Right hindlimb (tissue), 1 donor: ENCODE measurements around the gene RPTOR.
"Not testable (repeated sequence)": the region's sequence is repeated elsewhere in the genome, so short reads cannot be mapped to it uniquely, and the experiment has no call there.

ENCODE experiments used
- DNase-seq: peaks from one replicate; pipeline ENCODE4 v3.0.0-alpha.2; 2018

The RPTOR gene

DNA sequence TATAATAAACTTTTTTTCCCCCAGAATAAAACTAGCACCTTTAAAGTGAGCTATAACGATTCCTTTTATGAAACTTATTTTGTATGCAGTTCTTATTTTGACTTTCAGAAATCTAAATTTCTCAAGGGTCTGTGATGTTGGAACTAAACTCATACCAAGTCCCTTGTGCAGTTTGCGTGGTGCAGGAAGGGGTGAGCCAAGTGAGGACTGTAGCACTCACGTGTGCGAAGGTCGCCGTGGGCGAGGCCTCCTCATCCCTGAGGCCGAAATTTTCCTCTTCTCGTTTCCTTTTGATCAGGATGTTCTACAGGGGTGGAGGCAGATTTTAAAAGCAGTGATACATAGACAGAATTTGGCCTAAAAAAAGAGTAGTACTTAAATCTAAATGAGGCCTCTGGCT is 73.7 kb downstream of the RPTOR start:
- DNase-seq = no peak

DNA sequence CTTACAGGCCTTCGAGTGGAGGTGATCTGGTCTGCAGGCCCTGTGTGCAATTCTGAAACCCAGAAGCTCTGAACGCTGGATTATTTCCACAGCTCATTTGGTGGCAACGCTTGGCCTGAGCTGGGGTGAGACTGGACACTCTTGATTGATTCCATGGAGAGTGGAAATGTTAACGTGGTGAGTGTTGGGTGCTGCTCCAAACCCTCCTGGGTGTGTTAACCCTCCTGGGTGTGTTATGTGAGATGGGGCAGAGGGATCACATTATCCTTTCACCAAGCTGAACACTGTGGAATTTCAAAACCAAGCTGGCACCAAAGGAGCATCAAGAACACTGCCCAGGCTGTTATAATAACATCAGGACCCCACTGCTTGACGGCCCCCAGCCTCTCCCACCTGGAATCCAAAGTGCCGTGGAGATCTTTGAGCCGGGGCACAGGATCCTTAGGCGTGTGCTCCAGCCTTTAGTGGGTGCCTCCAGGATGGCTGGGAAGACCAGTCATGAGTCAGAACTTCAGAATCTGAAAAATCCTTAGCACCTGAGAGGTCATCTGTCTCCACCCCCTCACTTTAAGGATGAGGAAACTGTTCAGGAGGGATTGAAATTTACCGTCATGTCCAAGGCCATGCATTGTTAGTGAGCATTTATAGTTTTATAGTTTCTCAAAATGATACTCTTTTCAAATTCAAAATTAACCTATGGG is 75.0 kb downstream of the RPTOR start:
- no peak for DNase-seq

DNA sequence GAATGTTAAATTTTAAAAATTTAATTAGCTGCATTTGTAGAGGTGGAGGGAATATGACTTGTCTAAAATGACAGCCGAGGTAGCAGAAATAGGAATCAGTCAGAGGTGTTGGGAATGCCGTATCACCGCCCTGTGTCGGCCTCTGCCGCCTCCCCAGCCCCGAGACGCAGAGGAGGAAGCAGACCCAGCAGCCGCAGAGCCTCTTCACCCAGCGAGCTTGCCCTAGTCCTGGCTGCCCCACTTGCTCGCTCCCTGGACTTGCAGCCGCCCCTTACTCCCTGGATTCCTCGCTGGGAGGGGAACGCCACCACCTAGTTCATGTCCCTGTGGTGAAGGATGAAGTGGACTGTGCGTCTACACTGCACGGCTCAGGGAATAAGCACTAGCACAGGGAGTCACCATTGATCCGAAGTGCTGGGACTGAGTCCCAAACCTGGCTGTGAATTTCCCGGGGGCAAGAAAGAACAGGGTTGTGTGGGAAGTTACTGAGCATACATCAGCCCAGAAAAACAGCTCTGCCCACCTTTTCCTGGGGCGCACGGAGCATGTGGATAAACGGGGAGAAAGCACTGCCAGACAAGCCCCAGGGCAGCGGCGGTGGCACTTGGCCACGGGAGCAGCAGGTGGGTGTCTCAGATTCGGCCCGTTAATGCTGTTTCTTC is 76.8 kb downstream of the RPTOR start:
- no peak for DNase-seq

DNA sequence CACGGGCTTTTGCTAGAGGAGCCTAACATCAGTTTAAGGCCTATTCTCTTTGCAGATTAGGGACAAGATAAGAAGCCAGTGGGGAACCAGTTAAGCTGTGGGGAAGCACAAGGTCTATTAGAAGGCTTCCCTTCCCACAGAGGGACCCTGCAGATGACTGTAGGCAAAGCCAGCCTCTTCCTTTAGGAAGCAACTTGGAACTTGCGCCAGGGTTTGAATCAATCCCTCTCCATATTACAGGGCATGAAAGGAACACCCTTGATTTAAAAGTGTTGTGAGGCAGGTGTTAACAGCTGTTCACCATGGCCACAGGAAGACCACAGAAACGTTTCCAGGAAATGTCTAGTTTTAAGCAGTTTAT is 77.3 kb downstream of the RPTOR start:
- no peak for DNase-seq

DNA sequence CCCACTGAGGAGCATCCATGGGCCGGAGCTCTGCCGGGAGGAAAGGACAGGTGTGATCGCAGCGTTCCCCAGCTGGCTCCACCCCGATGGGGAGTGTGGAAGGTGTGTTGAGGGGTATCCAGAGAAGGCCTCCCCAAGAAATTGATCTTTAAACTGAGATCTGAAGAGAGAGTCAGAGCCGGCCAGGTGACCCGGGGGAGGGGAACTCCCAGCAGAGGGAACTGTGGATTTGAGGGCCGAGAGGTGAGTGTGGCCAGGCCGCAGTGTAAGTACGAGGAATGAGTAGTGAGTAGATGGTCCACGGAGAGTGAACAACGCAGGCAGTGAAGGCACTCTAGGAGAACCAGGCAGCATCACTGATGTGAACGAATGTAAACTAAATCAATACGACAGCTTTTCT is 80.2 kb downstream of the RPTOR start:
- DNase-seq = no peak

DNA sequence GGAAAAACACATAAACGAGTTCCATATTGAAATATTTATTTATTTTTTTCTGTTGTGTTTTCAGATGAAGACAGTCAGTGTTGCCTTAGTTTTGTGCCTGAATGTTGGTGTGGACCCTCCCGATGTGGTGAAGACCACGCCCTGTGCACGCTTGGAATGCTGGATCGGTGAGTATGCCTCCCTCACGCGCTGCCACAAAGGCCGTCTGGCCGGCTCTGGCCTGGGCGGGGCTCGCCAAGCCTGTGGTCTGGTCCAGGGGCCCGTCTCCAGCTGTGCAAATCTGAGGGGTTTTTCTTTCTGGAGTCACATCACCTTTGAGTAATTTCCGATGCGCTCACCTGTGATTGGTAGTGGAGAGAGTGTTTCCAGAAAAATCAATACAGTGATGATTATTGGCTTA is 81.0 kb downstream of the RPTOR start:
- no peak for DNase-seq

DNA sequence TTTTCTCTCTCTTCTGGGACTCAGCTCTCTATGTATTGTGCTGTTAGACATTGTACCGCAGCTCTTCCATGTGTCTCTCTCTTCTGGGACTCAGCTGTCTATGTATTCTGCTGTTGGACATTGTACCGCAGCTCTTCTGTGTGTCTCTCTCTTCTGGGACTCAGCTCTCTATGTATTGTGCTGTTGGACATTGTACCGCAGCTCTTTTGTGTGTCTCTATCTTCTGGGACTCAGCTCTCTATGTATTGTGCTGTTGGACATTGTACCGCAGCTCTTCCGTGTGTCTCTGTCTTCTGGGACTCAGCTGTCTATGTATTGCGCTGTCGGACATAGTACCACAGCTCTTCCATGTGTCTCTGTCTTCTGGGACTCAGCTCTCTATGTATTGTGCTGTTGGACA is 84.2 kb downstream of the RPTOR start:
- DNase-seq = not testable (repeated sequence)

DNA sequence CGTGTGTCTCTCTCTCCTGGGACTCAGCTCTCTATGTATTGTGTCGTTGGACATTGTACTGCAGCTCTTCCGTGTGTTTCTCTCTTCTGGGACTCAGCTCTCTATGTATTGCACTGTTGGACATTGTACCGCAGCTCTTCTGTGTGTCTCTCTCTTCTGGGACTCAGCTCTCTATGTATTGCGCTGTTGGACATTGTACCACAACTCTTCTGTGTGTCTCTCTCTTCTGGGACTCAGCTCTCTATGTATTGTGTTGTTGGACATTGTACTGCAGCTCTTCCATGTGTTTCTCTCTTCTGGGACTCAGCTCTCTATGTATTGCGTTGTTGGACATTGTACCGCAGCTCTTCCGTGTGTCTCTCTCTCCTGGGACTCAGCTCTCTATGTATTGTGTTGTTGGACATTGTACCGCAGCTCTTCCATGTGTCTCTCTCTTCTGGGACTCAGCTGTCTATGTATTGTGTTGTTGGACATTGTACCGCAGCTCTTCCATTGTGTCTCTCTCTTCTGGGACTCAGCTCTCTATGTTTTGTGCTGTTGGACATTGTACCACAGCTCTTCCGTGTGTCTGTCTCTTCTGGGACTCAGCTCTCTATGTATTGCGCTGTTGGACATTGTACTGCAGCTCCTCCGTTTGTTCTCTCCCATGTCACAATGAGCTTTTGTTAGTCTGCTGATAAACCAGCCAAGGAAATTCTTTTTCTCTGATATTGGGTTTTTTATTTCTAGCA is 84.8 kb downstream of the RPTOR start:
- no peak for DNase-seq

DNA sequence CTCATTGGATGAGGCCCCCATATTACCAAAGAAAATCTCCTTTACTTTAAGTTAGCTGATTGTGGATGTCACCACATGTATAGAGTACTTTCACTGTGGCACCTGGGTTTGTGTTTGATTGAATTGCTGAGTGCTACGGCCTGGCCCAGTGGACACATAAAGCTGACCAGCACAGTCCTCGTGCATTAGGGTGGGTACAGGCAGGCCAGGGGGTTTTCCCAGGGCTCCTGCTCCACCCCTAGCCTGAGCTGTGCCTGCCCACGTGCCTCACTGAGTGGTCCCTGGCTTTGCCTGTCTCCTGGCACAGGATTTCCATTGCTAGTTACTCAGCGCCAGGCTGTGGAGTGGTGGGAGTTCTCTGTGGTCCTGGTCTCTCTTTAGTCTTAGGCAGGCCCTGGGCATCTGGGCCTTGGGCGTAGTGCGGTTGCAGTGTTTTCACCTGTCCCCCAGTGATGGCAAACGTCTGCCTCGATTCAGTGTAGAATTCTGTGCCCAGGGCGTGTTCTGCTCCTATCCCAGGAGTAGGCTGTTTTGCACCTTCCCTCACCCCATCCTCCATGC is 86.0 kb downstream of the RPTOR start:
- no peak for DNase-seq

DNA sequence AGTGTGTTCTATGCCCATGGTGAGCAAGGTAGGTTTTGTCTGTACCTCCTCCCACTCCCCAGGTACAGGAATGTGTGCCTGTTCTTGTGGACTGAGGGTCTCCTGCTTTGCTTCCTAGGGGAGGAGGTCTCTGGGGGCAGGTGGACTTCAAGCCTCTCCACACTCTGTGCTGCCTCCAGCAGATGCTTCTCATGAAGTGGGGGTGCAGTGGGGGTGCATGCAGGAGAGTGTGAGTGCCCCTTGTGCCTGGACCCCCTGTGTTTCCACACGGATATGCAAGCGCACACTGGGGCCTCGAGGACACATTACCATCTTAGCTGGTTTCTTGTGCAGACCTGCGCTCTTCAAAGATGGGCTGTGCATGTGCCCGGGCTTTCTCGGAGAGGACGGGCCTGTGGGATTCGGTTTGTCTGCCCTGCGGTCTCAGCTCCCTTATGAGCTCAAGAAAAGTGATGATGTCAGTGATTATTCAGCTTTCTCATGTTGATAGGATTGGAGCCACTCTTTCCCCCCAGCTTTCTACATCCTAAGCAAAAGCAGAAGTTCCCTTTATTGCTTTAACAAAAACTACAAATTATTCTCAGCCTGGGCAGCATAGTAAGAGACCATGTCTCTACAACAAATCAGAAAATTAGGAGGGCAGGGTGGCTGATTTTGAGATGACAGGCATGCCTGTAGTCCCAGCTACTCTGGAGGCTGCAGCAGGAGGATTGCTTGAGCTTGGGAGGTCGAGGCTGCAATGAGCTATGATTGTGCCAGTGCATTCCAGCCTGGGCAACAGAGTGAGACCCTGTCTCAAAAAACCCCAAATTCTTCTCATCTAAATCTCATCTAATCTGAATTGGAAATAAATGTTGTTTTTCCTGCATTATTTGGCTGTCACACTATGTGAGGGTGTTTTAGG is 86.8 kb downstream of the RPTOR start:
- DNase-seq = no peak

DNA sequence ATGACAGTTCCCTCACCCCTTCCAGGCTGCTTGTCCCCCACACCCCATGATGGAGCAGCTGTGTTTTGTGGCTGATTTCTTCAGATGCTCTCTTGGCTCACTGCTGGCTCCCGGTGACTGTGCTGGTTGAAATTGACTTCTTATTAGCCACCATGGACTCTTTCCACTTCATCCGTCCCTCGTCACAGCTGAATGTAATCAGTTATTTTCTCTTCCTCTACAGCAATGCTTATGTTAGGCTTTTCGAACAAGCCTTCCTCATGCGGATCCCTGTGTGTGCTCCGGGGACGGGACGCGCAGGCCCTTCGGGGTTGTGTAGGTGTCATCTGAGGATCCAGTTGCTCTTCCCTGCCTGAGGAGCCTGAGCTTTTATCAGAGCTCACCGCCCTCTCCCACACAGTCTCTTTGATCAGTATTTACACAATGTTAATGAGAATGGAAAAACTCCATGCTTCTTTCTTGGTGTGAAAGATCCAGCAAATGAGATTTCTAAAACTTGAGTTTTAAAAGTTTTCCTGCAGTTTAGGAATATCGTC is 87.5 kb downstream of the RPTOR start:
- DNase-seq = no peak

DNA sequence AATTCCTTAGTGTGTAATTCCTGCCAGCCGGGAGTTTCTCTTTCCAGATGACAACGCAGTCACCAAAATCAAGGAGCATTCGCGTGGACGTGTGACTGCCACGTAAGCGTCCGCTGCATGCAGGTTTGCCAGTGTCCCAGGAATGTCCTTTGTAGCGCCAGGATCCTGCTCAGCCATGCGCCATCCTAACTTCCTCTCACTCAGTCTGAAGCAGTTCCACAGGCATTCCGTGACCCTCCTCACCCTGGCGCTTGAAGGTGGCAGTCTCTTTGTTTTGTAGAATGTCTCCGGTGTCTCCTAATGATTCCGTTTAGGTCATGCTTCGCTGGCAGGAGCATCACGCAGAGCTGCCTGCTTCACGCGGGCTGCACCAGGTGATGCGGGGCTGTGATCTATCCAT is 88.6 kb downstream of the RPTOR start:
- DNase-seq = no peak

DNA sequence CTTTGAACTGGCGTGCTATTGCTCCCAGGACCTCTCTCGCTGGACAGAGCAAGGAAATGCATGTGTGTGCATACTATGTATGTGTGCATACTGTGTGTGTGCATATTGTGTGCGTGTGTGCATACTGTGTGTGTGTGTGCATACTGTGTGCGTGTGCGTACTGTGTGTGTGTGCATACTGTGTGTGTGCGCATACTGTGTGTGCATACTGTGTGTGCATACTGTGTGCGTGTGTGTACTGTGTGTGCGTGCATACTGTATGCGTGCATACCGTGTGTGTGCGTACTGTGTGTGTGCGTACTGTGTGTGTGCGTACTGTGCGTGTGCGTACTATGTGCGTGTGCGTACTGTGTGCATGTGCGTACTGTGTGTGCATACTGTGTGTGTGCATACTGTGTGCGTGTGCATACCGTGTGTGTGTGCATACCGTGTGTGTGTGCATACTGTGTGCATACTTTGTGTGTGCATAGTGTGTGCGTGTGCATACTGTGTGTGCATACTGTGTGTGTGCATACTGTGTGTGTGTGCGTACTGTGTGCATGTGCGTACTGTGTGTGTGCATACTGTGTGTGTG is 89.4 kb downstream of the RPTOR start:
- no peak for DNase-seq

DNA sequence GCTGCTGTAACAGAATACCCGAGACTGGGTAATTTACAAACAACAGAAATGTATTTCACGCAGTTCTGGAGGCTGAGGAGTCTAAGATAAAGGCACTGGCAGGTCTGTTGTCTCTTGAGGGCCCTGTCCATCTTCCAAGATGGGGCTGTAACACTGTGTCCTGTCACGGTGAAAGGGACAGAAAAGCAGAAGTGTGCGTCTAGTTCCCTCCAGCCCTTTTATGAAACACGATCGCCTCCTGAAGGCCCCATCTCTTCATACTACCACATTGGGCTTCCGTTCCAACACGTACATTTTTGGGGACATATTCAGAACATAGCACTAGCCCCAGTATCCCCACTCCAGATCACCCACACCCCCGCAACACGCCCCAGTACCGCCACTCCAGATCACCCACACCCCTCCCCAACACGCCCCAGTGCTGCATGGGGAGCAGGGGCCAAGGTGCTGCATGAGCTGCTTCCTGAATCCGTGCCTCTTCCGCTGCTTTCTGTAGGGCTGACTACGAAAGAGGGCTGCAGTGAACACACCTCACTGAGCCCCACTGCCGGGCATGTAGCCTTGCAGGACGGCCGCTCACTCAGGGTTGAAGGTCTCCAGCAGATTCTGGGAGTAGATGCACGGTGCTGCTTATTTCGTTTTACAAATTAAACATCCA is 91.9 kb downstream of the RPTOR start:
- no peak for DNase-seq

DNA sequence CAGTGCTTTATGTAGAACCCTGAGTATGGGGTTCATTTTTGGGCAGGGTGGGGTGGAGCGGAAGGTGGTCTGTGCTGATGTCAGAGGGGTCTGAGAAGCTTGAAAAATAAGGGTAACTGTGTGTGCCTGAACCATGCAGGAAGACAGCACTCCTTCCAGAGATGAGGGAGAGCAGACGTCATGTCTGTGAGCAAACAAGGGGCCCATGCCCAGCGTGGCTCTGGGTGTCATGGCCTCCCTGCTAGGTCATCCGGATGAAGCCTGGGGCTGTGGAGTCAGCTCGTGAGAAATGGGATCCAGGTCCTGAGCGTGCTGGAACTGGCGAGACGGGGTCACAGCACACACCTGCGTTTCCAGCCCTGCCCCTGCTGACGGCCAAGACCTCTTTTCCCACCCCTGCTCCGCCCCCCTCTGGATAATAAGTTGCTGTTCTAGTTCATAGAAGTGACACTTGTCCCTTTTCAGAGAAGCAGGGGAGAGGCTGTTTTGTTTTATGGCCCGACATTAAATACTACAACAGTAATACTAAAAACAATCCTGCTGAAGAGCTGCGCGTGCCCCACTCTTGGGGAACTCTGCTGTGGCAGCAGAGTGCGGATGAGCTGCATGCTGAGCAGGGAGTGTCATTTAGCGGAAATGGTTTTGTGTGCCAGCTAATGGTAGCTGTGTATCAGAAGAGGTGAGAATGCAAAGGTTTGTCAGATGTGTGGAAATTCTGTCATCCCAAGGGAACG is 92.6 kb downstream of the RPTOR start:
- DNase-seq = no peak

DNA sequence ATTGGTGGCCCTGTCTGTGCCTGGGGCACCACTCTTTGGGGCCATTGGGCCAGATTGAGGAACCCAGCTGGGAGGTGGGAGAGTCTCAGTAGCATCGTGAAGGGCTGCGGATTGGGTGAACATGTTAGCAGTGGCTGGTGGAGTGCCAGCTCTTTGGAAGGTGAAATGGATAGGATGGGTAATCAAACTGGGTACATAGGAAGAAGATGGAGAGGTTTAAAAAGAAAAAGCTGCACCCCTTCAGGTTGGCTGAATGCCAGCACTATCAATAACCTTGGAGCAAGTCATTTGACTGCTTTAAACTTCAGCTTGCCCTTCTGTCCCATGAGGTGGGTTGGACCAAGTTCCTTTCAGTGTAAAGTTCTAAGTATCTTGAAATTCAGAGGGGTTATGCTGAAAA is 95.0 kb downstream of the RPTOR start:
- DNase-seq = no peak

DNA sequence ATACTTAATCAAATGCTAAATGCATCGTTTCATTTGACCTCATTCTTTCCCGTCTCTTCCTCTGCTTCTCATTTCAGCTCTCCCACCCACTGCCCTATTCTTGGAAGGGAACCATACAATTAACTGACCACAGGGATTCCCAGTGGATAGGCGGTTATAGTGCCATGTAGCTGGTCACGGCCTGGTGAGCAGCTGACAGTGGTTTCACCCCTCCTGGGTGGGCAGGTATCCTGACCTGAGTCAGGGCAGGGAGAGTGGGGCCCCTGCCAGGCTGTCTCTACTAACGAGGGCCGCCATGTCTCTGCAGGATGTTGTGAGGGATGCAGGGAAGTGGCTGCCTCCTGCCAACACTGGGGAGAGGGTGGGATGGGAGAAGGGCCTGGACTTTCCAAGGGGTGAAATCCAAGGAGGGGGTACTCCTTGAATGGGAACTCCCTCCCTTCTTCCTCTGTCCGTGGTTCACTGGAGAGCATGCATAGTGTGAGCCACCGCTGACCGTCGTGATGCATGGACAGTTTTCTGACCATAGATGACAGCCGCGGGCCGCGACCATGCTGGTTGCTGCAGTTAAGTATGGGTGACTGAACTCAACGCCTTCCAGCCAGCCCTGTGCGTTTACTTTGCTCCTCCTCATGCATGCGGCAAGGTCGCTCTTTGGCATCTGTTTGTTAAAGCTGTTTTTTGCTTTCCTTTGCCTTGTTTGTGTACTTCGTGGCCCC is 95.9 kb downstream of the RPTOR start:
- DNase-seq = no peak

DNA sequence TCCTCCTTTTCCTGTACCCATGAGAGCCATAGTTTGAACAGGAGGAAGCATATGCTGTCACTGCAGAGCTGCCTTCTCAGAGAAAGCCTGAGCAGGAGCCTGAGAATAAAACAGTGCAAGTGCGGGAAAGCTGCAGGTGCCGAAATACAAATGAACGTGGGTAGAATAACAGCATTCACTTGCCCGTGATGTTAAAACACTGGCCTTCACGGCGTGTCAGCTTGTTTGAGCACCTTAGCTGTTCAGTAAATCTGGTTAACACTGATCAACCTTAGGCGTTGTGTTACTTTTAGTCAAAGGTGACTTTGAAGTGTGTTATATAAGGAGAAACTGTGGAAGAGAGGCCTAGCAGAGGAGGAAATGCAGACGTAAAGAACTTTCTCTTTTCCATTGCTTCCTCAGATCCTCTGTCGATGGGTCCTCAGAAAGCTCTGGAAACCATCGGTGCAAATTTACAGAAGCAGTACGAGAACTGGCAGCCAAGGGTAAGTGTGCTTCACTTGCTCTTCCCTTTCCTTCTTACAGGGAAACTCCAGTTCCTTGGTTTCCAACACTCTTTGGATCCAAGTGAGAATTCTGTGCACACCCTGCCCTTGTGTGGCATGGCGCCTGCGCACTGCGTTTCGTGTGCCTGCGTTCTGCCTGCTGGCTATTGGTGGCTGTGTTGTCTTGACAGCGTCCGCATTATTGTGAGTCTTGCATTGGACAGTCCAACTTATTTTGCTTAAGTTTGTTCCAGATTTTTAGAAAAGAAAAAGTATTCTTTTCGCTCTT is 98.9 kb downstream of the RPTOR start:
- DNase-seq = no peak

DNA sequence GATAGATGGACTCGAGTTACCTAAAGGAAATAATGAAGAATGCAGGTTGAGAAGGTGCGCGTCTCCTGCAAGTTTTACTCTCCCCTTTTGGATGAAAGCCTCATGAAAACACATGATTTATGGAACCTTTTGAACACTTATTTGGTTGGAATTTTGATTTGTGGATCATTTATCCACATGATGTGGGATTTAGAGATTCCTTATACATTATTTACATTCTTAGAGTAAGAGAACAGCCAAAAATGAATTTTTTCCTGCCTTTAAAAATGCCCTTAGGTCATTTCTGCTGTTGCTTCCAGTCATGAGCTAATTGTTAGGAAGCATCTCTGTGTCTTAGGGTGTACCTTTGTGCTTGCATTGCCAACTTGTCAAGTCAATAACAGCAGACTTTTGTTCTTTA is 99.9 kb downstream of the RPTOR start:
- DNase-seq = no peak
